Sigmoid colon (tissue), 7 donors: ENCODE measurements around the gene RAPGEF2. TPM values are rescaled to one million over a fixed set of nuclear protein-coding genes. Genes with fewer than 3 reads are reported as not detected.
"Not testable (repeated sequence)": the region's sequence is repeated elsewhere in the genome, so short reads cannot be mapped to it uniquely, and the experiment has no call there.

ENCODE experiments used
- DNase-seq: peaks from one replicate; pipeline ENCODE4 v3.0.0-alpha.2; 2019
- H3K27ac ChIP-seq, 4 donors: fragments of 200-600 bp; sonication (generic); one replicate each; pipeline ENCODE4 v1.5.1; 2016 to 2019; ENCODE audit warnings: mild to moderate bottlenecking in 1 of 4
- H3K27me3 ChIP-seq, 3 donors: fragments of 200-600 bp; sonication (generic); one replicate each; pipeline ENCODE4 v1.5.1; 2019; ENCODE audit warnings: mild to moderate bottlenecking in 1 of 3
- H3K36me3 ChIP-seq, 4 donors: fragments of 200-600 bp; sonication (generic); one replicate each; pipeline ENCODE4 v1.5.1; 2016 to 2019
- H3K4me1 ChIP-seq, 4 donors: fragments of 200-600 bp; sonication (generic); one replicate each; pipeline ENCODE4 v1.5.1; 2017 to 2019
- H3K4me3 ChIP-seq, 4 donors: fragments of 200-600 bp; sonication (generic); one replicate each; pipeline ENCODE4 v1.5.1; 2017 to 2019; ENCODE audit warnings: mild to moderate bottlenecking in 2 of 4, moderate library complexity in 1 of 4
- H3K9me3 ChIP-seq, 4 donors: fragments of 200-600 bp in 3 of 4; sonication (generic) in 3 of 4; one replicate each; pipeline versions ENCODE4 v1.5.1 to v1.6.1; 2013 to 2019
- EP300 ChIP-seq, 4 donors: sonication (generic); formaldehyde crosslinking; IDR thresholded peaks; one replicate each; pipeline ENCODE4 v1.6.1; 2017; ENCODE audit warnings: antibody characterized with exemption in 4 of 4
- POLR2A ChIP-seq, 2 donors: fragments of 450-650 bp; IDR thresholded peaks; one replicate each; pipeline ENCODE4 v1.6.1; 2016; ENCODE audit warnings: antibody characterized with exemption in 2 of 2, mild to moderate bottlenecking in 2 of 2, moderate library complexity in 2 of 2
- POLR2AphosphoS5 ChIP-seq, 4 donors: sonication (generic); formaldehyde crosslinking; IDR thresholded peaks; one replicate each; pipeline ENCODE4 v1.6.1; 2017; ENCODE audit warnings: antibody characterized with exemption in 4 of 4
- WGBS, 2 donors: extraction: QIAGEN DNeasy Blood & Tissue Kit; methylation state at CpG; one replicate each; pipeline ENCODE4 v1.1.7; 2013; 5-methylcytosine and 5-hydroxymethylcytosine counted together
- intact Hi-C: fragments of 100-400 bp; cut with DNase I; formaldehyde crosslinking; loops from one replicate; pipeline ENCODE4 v1.15.1; 2023
- polyA plus RNA-seq, 3 donors: library from polyadenylated mRNA; stranded (reverse); fragments of 200-250 nt; gene quantifications; one replicate each; pipeline ENCODE4 v1.2.3, GENCODE V29; 2013
- total RNA-seq, 4 donors: library from RNA; depleted of rRNA; stranded (reverse); fragments of >200 nt; gene quantifications; one replicate each; pipeline ENCODE4 v1.1.0, GENCODE V29; 2016
- TF ChIP-seq, protein P1 (sequence below), 4 experiments: fragments of 450-650 bp in 3 of 4; fragments of 200-600 bp in 1 of 4; IDR thresholded peaks; one replicate each; pipeline ENCODE4 v1.5.1; 2016 to 2019; ENCODE audit warnings: antibody characterized with exemption in 4 of 4, mild to moderate bottlenecking in 3 of 4, moderate library complexity in 2 of 4
- donor health status: healthy with polysubstance abuse.
- donor health status: Bipolar disorder and iron deficiency.
- donor health status: healthy.

RAPGEF2 gene
- total and polyA plus RNA-seq, 7 donors, result 7.8 to 63.1 (median 34.2) TPM

DNA sequence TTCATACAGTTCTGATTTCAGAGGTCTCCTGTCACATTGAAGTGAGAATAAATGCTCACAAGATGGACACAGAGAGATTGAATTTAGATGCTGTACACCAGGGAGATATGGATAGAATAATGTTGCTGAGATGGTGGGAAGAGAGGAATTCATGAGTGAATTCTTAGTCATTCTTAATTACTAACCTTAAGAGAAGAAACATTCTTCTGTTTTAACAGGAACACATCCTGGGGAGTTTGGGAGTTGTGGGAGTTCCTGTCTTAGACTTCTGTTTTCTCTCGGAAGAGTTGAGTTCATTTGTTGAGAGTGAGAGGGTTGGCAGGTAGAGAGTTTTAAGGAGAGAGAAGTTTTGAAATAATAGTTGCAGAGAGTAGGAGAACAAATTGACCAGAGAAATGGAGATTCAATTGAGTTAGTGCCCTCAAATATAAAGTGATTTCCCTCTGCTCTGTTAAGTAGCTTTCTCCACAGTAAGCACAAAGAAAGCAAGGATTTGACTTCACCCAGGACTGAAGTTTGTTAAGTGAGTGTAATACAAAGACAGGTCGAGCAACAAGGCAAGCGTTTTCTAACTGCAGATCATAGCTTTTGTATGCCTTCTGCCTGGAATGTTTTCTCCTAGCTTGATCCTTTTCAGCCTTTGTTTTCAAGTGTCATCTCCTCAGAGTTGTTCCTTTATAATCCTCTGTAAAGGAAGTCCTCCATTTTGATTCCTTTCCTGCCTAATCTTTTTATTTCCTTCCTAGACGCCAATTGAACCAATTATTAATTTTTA, 205.9 kb downstream of the RAPGEF2 start:
- Histone ChIP-seq H3K9me3 (no peaks in the 10 kb centered on the region), H3K27me3 (no peaks in the 10 kb centered on the region), H3K27ac (no peak overlapping the region), H3K4me3 (no peak overlapping the region), H3K4me1 (peaks cover 0 to 10% (median 5%) of the 10 kb centered on the region in 4 donors), H3K36me3 (peaks cover 0 to 8% (median 2%) of the 10 kb centered on the region in 4 donors)
- WGBS, 2 donors, result 89 to 91% methylated on average over 4 of the region's 4 CpGs
- TF ChIP-seq POLR2AphosphoS5 (IDR thresholded peaks at IDR 0.05) (no peak), POLR2A (IDR thresholded peaks at IDR 0.05) (no peak), EP300 (IDR thresholded peaks at IDR 0.05) (no peak)
- TF ChIP-seq, protein P1, sequence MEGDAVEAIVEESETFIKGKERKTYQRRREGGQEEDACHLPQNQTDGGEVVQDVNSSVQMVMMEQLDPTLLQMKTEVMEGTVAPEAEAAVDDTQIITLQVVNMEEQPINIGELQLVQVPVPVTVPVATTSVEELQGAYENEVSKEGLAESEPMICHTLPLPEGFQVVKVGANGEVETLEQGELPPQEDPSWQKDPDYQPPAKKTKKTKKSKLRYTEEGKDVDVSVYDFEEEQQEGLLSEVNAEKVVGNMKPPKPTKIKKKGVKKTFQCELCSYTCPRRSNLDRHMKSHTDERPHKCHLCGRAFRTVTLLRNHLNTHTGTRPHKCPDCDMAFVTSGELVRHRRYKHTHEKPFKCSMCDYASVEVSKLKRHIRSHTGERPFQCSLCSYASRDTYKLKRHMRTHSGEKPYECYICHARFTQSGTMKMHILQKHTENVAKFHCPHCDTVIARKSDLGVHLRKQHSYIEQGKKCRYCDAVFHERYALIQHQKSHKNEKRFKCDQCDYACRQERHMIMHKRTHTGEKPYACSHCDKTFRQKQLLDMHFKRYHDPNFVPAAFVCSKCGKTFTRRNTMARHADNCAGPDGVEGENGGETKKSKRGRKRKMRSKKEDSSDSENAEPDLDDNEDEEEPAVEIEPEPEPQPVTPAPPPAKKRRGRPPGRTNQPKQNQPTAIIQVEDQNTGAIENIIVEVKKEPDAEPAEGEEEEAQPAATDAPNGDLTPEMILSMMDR (IDR thresholded peaks at IDR 0.05), result no peak
- no peak for DNase-seq
- intact Hi-C loops, result no loop called here

DNA sequence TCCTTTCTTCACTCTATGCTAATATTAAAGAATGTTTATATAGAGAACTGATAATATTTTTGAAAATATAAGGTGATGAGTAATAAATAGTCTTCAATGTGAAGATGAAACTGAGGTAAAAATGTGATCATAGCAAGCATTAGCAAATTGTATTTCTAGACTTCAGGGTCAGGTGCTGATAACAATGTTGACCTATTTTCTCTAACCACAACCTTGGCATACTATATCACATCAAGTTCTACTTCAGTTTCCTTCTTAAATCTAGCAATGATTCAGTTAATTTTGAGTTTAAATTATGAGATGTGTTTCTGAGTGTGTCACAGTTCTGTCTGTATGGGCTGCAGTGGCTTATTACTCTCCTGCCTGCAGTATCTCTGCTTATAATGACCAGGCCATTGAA, 209.4 kb downstream of the RAPGEF2 start:
- TF ChIP-seq POLR2AphosphoS5 (IDR thresholded peaks at IDR 0.05) (no peak), EP300 (IDR thresholded peaks at IDR 0.05) (no peak), POLR2A (IDR thresholded peaks at IDR 0.05) (no peak)
- TF ChIP-seq, protein P1 (IDR thresholded peaks at IDR 0.05), result no peak
- no peak overlapping the region for H3K4me3 ChIP-seq
- H3K36me3 ChIP-seq, result peaks cover 0 to 20% (median 7%) of the 10 kb centered on the region in 4 donors
- no peak overlapping the region for H3K27ac ChIP-seq
- H3K4me1 ChIP-seq, result peaks cover 0 to 10% (median 5%) of the 10 kb centered on the region in 4 donors
- H3K27me3 ChIP-seq, result no peaks in the 10 kb centered on the region
- H3K9me3 ChIP-seq, result no peaks in the 10 kb centered on the region
- no peak for DNase-seq
- intact Hi-C loops, result no loop called here

DNA sequence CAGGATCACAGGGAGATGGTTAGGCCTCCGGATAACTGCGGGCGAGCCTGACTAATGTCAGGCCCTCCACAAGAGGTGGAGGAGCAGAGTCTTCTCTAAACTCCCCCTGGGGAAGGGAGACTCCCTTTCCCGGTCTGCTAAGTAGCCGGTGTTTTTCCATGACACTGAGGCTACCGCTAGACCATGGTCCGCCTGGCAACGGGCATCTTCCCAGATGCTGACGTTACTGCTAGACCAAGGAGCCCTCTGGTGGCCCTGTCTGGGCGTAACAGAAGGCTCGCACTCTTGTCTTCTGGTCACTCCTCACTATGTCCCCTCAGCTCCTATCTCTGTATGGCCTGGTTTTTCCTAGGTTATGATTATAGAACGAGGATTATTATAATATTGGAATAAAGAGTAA, 213.0 kb downstream of the RAPGEF2 start:
- H3K27ac ChIP-seq, intact Hi-C loops, H3K9me3 ChIP-seq, H3K4me3 ChIP-seq, H3K27me3 ChIP-seq, DNase-seq, H3K4me1 ChIP-seq: not testable (repeated sequence)
- H3K36me3 ChIP-seq, result peaks cover 0 to 20% (median 7%) of the 10 kb centered on the region in 4 donors
- 93 to 95% methylated on average over 12 of the region's 12 CpGs for WGBS, 2 donors

DNA sequence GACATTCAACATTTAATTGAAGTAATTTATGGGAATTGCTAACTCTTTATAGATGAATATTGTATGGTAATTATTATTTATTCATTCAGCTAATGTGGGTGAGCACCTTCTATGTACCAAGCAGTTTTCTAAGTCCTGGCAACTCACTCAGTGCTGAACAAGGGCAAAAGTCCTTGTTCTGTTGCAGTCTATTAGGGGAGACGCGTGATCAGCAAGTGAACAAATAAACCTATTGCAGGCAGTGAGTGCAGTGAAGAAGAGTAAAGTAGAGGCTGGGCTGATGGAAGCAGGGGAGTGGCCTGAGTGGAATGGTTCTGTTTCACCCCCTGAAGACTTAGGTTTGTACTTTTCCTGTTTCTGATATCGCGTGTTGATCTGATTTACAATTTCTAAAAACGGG, 214.3 kb downstream of the RAPGEF2 start:
- no peak for DNase-seq
- no peak for TF ChIP-seq POLR2A (IDR thresholded peaks at IDR 0.05)
- TF ChIP-seq, protein P1 (IDR thresholded peaks at IDR 0.05), result no peak
- H3K9me3 ChIP-seq, result no peaks in the 10 kb centered on the region
- intact Hi-C loops, result no loop called here
- H3K4me1 ChIP-seq, result no peaks in the 10 kb centered on the region
- no peaks in the 10 kb centered on the region for H3K27me3 ChIP-seq
- no peak overlapping the region for H3K27ac ChIP-seq
- H3K4me3 ChIP-seq, result no peak overlapping the region
- H3K36me3 ChIP-seq, result peaks cover 0 to 23% (median 7%) of the 10 kb centered on the region in 4 donors
- WGBS, 2 donors, result 98% methylated on average over 5 of the region's 5 CpGs

DNA sequence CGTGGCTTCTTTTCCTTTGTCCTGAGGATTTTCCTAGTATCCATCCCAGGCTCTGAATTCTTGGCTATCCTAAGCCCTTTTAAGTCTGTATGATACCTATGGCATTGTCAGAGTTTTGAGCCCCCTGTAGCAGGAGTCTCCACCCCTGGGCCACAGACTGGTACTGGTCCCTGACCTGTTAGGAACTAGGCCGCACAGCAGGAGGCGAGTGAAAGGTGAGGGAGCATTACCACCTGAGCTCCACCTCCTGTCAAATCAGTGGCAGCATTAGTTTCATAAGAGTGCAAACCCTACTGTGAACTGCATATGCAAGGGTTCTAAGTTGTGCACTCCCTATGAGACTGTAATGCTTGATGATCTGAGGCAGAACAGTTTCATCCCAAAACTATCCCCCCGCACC, 216.1 kb downstream of the RAPGEF2 start:
- peaks cover 0 to 41% (median 15%) of the 10 kb centered on the region in 4 donors for H3K36me3 ChIP-seq
- no peaks in the 10 kb centered on the region for H3K4me1 ChIP-seq
- no peak for DNase-seq
- H3K9me3 ChIP-seq, result no peaks in the 10 kb centered on the region
- no peak overlapping the region for H3K27ac ChIP-seq
- intact Hi-C loops, result no loop called here
- no peak overlapping the region for H3K4me3 ChIP-seq
- 96 to 100% methylated on average over 4 of the region's 4 CpGs for WGBS, 2 donors
- no peaks in the 10 kb centered on the region for H3K27me3 ChIP-seq
- no peak for TF ChIP-seq POLR2AphosphoS5 (IDR thresholded peaks at IDR 0.05)
- TF ChIP-seq EP300 (IDR thresholded peaks at IDR 0.05), result no peak
- TF ChIP-seq, protein P1 (IDR thresholded peaks at IDR 0.05), result no peak
- no peak for TF ChIP-seq POLR2A (IDR thresholded peaks at IDR 0.05)
